HG03280 (cell line): ENCODE measurements around the gene CKLF.

Experiments
- ATAC-seq: cut with Tn5 transposase; IDR thresholded peaks from one replicate; pipeline ENCODE4 v1.9.1; 2021; ENCODE audit warnings: mild to moderate bottlenecking, moderate library complexity; ENCODE audit not compliant: unreplicated experiment

CKLF gene

GRCh38 chr16:66542396-66542795 is 10.0 kb upstream of the CKLF start:
- no peak for ATAC-seq

- no peak for ATAC-seq
Measured at GRCh38 chr16:66543541-66543940, 8.8 kb upstream of the CKLF start.

DNA sequence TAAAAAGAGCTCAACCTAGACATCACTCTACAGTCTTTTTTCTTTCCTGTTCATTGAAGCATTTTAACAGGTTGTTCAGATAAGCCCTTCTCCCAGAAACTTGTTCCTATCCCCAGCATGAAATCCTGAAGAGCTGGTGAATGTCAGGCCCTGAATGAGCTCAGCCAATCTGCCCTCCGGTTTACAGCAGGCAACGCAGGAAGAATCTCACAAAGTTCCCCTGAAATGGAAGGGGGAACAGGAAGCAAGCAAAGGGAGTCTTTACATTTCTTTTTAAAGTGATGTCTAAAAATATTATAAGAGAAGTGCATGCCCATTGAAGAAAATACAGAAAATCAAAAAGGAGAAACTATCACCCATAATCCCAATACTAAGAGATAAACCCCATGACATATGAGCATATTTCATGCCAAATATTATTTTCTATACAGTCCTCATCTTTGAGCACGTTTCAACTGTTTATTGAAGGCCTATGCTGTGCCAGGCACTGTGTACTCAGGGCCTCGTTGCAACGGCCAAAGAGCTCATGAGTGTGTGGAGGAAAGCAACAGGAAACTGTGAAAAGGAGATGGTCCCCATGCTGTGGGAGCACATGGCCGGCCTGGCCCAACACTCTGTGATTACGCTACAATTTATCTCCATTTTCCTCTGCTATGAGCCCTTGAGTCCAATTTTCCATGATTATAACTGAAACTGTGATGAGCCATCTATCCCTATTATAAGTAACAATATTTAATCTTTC is 8.2 kb upstream of the CKLF start:
- no peak for ATAC-seq

- ATAC-seq: no peak
Measured at GRCh38 chr16:66547101-66547989, 5.0 kb upstream of the CKLF start.

DNA sequence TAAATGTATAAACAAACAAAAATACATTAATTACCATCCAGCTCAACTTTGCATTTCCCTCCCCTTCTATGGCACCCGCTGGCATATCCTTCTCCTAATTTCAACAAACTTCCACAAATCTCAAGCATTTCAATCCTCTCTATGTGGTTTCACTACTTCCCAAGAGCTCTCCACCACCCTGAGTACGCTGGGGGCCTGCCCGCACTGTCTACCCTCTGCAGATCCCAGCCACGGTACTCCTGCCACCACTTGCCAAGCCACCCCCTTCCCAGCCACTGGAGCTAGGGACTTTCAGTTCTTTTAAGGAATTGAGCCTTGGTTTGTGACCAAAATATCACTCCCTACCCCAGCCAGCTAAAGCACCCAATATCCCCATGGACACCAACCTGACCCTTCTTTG is 4.3 kb upstream of the CKLF start:
- no peak for ATAC-seq

- no peak for ATAC-seq
Measured at GRCh38 chr16:66548868-66549267, 3.5 kb upstream of the CKLF start.

DNA sequence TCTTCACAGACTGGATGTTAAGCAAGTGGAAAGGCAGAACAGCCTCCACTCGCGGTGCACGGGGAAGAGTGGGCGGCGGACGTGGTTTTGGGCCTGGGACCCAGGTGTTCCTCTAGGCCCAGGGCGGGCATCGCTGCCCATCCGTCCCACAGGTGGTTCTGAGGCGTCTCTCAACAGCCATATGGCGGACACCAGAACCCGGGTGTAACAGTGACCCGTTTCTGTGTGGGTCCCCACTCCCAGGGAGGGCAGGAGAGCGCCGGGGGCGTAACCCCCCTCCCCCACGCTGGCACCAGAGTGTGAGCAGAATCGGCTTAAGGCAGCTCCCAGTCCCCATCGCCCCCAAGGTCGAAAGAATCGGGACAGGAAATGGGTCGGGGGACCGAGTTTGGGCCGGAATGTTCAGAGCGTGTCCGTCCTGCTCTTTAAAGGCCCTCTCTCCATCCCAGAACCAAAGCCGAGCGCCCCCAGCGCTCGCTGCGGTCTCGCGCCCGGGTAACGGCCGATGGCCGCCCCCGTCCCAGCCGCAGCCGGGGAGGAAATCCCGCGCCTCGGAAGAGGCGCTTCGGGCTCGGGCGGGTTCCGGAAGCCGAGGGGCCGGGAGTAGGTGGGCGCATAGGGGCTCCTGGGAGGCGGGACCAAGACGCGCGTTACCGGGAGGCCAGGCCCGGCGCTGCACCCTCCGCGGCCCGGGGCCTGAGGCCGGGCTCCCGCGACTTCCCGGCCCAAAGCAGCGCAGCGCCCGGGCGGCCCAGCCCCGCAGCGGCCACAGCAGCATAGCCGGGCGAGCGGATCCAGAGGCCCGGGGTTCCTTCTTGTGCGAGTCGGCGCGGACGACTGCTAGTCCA is 2.9 kb upstream of the CKLF start, which contains the start of gene TK2:
Gene TK2 (minus strand): TSS at position 839 of the 848 bp plus-strand sequence. CDS start 61 bp downstream, at position 778.
- no peak for ATAC-seq

- ATAC-seq: no peak
Measured at GRCh38 chr16:66551348-66551759, 1.0 kb upstream of the CKLF start.

DNA sequence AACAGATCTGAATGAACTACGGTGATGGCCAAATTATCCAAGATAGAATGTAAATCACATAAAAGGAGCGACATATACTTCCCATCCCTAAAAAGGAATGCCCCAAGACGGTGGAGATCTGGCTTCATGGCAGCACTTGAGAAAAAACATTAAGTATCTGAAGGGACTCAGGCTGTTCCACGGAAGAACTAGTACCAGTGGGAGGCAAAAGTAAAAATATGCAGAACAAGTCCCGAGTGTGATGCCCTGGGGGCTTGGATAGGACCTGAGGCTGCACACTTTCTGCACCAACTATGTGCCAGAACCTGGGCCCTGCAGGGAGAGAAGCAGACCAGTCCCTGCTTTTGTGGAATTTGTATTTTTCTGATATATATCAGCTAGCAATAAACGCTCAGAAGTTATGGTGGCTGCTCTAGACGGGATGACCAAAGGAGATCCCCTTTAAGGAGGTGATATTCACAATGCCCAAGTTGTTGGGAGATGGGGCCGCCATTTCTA is 539 bp upstream of the CKLF start:
- ATAC-seq: no peak

DNA sequence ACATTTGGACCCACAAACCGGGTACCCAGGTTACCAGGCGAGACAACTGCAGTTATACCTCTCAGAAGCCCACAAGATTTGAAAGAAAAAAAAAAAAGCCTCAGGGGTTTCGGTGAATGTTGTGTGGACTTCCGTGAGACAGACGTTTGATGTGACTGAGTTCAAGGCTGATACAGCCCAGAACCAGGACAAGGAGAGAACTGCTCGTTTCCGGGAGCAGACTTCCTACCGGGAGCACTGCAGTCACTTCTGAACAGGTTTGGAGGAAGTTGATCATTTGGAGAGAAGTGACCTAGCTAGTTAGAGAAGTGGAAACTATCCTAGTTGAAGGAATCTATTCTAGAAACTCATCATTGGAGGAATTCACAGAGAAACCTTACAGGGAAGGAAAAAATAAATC is 847 bp downstream of the CKLF start:
- no peak for ATAC-seq

GRCh38 chr16:66554021-66554420 is 1.6 kb downstream of the CKLF start:
- ATAC-seq: no peak

GRCh38 chr16:66554495-66554894 is 2.1 kb downstream of the CKLF start:
- no peak for ATAC-seq

GRCh38 chr16:66560107-66560506 is 7.7 kb downstream of the CKLF start:
- no peak for ATAC-seq

DNA sequence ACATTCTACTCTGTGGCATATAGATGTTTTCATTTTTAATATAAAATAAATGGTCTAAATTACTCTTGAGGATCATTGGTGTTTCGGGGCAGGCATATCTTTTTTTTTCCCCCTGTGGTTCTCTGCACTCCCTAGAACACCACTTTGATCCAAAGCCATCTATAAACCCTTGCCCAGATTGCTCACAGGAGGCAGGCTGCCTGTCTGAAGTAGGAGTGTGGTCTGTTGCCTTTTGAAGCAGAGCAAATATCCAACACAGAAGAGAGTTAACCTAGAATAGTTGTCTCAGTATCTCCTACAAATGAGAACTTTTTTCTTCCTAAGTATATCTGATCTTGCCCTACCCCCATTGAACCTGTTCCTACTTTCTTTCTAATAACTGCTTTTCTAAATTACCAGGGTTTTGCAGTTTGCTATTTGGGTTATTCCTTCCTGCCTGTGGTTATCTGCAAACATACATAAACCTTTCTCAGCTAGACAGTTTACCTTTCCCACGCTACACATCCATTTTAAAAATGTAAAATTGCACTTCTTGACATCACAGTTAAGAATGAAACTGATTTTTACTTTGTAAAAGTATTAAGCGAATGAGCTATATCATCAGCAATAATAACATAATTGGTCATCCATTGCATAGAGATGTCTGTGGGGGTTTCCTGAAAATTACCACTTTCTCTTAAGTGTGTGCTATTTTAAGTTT is 9.2 kb downstream of the CKLF start:
- ATAC-seq: no peak

DNA sequence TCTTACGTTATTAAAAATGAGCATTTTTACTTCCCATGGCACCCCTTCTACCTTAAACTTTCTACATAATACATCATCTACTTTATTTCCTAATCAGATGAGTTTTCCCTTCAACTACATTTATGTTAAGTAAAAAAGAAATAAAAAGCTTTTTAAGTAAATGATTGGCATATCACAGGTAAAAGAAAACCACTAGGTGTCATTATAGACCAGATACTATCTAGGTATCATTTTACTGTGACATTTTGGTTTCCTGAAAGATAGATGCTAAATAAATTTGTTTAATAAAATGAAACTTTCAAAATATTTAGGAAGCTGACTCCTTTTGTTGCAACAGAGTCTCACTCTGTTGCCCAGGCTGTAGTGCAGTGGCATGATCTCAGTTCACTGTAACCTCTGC is 10.0 kb downstream of the CKLF start:
- no peak for ATAC-seq

GRCh38 chr16:66562986-66563385 is 10.6 kb downstream of the CKLF start:
- no peak for ATAC-seq

GRCh38 chr16:66563574-66564334 is 11.4 kb downstream of the CKLF start:
- no peak for ATAC-seq

DNA sequence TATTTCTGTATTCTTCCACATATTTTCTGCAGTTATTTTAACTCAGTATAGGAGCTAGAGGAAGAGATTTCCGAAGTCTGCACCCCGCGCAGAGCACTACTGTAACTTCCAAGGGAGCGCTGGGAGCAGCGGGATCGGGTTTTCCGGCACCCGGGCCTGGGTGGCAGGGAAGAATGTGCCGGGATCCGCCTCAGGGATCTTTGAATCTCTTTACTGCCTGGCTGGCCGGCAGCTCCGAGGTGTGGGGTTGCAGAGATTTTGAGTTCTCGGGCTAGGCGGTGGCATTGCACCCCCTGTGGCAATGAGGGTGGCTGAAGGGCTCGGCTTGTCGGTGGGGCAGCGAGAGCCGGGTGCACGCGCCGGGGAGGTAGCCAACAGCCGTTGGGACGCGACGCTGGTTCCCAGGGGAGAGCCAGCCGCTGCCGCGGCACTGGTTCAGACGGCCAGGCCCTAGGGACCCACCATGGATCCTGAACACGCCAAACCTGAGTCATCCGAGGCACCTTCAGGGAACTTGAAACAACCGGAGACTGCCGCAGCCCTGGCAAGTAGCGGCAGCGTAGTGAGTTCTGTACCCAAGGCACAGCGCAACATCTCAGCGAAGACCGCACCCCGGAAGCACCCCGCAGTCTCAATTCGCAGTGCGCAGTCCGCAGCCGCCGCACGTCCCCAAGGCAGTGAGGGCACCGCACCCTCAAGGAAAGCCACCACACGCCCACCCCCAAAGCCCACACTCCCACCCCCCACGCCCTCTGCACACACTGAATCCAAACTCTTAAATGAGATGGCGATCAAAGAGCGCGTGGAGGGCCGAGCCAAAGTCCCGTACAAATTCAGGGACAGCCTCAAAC is 13.9 kb downstream of the CKLF start, which contains the start of gene CMTM1:
Gene CMTM1 (plus strand): TSS at position 389 of the 851 bp plus-strand sequence. CDS start 75 bp downstream, at position 464.
- no peak for ATAC-seq
